HG03575 (cell line): ENCODE measurements around the gene IRF2BPL.

Experiments used
- ATAC-seq: cut with Tn5 transposase; IDR thresholded peaks from one replicate; pipeline ENCODE4 v1.9.1; 2021; ENCODE audit not compliant: unreplicated experiment, insufficient number of reproducible peaks, low FRiP score; ENCODE audit errors: extremely low read depth

The IRF2BPL gene

DNA sequence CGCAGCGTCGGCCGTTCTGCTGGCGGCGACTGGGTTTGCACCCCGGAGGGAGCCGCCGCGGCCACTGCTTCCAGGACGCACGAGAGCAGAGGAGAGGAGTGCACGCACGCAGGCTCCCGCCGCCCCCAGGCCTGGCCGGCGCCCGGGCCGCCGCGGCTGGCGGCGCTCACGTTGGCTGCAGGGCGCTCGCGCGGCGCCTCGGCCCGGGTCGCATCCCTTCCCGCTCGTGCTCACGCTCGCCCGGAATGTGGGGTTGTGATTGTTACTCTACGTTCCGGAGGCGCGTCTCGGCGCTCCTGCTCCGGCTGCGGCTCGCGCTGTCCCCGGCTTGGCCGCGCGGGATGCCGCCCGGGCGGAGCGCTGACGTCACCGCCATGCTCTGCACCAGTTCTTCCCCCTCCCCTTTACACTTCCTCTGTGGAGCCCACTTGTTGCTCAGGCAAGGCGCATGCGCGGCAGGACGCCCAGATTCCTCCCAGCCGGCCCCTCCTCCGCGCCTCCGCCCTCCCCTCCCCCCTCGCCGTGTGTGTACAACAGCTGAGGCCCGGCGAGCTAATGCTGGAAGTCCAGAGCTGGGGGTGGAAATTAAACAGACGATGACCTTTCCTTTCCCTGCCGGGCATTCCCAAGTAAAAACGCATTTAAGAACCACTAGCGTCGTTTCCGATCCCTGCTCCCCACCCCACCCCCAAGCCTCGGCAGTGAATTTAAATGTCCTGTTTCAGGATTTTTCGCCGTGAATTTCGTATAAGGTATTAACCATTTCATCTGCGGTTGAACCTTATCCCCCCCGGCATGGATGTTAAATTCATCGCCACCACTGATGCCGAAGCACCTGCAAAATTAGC is at the start of gene IRF2BPL:
TSS of gene IRF2BPL (minus strand) at position 325 of the 848 bp plus-strand sequence. CDS start 916 bp downstream, outside the sequence.
- peak; percentile 60 for ATAC-seq

DNA sequence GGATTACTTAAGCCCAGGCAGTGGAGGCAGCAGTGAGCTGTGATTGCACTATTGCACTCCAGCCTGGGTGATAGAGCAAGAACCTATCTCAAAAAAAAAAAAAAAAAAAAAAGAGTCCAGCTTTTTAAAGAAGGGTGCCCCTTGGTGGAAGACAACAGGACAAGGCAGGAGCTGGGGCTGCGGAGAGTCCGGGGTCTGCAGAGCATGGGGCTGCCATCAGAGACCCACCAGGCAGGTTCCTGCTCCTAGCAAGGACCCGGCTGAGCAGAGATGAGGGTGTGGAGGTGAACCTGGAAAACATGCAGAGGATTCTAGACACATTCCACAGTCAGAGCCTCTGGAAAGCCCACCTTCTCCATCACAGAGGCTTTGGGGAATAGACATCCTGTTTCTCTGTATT is 48.5 kb upstream of the IRF2BPL start:
- no peak for ATAC-seq

DNA sequence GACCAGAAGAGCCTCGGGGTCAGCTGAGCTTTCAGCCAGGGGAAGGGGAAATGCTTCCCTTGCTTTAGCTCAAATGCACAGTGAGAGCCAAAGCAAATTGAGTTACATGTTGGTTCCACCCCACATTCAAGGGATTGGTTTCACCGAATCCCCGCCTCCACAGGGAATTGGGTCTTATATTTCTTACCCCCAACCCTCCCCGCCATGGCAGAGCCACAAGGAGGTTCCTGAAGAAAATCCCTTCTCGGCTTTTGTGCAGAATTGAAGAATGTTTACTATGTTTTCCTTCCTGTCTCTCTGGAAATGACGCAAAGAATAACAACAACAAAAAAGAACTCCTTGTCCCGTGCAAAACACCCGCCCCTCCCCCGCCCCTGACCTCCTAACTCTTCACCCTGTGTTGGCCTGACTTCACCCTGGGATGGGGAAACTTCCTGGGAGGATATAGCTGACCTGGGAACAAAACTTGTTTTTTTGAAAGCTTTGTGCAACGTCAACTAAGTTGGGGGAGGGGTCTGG is 47.7 kb upstream of the IRF2BPL start:
- ATAC-seq = no peak

DNA sequence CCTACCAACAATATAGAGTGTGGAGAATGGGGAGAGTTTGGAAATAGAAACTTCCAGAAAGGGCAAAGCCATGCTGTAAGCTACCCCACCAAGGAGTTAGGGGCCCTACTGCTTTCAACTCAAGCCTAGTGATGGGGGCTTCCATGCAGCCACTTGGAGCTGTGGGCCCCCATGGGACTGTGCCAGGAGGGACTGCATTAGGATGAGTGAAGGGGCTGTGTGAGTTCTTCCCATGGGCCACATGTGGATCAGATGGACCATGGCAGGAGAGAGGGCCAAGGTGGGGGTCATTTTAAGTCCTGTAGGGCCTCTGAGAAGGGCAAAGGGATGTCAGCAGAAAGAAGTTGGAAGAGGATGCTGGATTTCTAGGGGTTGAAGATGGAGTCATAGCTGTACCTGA is 46.5 kb upstream of the IRF2BPL start:
- ATAC-seq = no peak

DNA sequence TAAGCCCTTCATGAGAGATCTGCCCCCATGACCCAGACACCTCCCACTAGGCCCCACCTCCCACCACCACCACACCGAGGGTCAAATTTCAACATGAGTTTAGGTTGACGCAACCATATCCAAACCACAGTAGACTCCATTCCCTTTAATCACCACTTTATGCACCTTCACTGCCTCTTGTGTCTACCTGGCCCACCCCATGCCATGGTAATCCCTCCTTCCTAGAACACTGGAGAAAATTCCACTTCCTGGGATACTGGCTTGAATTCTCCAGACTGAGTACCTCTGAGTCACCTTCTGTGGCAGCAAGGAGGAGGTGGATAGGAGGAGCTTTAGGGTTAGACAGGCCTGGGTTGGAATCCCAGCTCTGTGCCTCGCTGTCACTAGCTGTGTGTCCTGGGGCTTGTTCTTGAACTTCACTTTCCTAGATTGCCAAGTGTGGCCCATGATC is 43.5 kb upstream of the IRF2BPL start:
- no peak for ATAC-seq

DNA sequence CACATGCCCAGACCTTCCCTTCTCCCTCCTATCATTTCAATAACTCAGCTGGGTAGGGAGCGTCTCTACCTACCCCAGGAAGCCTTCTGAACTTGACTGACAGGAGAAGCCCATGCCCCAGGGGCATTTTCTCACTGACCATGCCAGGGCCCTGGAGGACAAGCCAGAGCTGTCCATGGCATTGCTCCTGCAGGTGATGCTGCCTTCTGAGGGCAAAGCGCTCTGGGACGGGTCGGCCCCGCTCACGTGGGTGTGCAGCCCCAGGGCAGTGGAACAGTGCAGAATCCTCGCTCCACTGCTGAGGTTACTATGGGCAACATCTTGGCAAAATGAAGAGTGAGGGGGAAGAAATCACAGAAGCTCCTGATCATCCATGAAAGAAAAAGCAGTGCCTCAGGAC is 41.0 kb upstream of the IRF2BPL start:
- no peak for ATAC-seq

DNA sequence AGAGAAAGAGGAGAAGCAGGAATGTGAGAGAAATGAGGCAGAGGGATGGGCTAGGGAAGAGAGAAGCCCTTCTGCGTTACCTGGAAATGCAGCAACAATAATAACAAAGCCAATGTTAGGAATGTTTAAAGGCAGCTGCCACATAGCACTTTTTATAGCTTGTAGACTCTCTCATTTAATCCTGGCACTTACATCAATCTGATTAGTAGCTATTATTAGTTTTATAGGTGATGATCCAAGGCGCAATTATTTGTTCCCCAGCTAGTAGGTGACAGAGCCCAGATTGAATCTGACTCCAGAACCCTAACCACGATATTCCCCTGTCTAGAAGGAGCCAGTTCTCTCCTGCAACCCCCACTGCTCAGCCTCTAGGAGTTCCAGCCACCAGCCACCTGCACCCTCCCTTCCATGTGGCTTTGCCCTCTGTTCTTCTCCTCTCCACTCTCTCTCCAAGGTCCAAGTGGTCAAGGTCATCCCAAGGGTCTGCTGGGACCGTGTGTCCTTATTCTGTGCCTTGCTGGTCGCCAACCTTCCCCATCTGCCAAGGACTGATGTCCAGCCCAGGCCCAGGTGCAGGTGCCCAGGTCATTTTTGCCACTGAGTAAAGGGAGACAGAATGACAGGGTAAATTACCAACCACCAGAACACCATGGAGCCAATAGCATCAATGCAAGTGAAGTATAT is 40.2 kb upstream of the IRF2BPL start:
- ATAC-seq = no peak

DNA sequence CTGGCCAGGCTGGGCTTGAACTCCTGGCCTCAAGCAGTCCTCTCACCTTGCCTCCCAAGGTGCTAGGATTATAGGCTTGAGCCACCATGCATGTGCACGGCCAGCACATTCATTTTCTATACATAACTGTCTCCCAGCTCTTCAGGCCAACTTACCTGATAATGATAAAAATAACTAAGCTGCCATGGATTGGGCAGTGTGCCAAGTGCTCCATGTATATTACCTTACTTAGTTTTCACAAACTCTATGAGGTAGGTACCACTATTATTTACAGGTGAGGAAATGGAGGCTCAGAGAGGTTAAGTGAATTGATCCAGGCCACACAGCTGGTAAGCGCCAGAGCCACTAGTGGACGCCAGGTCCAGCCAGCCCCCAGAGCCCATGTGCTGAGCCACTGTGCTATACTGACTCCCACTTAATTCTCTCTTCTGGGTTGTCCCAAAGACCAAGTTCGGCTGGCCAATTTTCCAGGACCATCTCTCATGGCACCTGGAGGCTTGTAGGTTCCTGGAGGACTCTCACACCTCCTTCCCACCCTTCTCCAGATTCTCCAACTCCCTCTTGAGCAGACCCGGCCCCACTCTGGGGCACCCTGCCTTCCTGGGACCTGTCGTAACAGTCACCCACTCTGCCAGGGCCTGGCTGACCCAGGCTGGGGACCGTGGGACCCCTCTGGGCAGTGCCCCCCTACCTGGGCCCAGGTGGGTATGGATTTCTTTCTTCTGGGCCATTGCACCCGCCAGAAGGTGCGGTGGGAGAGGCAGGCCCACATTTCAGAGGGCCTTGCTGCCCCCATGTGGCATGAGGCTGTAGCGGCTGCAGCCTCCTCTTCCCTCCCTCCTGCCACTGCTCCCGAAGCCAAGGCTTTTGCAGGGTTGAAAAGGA is 39.4 kb upstream of the IRF2BPL start:
- no peak for ATAC-seq

DNA sequence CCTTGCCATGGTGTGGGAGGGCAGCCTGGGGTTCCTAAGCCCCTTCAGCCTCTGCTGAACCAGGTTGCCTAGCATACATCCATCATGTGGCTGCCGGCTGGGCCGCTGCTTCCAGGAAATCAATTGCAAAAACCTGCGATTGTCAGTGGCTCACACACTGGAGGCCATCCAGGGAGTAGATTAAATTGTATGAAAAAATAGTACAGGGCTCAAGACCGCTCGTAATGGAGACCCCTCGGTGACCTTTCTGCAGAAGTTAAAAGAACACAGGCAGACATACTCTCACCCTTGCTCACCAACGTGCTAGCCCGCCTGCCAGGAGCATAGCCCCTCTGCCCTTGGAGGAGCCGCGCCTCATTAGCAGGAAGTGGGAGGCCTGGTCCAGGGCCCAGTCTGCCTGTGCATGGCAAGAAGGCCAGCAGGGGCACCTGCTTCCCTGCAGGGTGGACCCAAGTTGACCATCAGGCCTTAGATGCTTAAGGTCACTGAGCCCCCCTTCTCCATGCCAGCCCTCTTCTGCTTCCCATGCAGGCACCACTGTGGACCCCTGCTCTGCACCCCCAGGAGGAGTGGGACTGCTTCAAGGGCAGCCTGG is 38.2 kb upstream of the IRF2BPL start:
- no peak for ATAC-seq

DNA sequence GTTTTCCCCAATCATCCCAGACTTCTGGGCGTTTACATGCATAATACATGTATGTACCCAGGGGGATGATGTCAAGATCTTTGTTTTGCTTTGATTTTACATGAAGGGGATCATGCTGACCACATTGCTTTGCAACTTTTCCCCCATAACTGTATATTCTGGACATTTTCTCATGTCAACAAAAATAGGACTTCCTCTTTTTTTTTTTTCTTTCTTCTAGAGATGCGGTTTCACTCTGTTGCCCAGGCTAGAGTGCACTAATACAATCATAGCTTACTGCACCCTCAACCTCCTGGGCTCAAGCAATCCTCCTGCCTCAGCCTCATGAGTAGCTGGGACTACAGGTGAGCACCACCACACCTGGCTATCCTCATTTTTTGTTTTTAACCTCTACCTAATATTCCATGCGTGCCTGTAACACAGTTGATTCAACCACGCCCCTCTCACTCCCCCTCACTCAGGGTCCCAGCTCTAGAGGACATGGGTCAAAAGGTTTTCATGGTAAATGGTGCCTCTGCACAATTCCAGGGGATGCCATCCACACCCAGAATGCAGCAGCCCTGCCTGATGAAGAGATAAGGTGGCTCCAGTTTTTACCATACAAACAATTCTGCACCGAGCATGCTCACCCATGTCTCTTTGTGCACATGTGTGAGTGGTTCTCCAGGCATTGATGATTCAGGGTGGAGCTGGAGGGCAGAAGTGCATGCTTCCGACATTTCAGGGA is 37.5 kb upstream of the IRF2BPL start:
- ATAC-seq = no peak

DNA sequence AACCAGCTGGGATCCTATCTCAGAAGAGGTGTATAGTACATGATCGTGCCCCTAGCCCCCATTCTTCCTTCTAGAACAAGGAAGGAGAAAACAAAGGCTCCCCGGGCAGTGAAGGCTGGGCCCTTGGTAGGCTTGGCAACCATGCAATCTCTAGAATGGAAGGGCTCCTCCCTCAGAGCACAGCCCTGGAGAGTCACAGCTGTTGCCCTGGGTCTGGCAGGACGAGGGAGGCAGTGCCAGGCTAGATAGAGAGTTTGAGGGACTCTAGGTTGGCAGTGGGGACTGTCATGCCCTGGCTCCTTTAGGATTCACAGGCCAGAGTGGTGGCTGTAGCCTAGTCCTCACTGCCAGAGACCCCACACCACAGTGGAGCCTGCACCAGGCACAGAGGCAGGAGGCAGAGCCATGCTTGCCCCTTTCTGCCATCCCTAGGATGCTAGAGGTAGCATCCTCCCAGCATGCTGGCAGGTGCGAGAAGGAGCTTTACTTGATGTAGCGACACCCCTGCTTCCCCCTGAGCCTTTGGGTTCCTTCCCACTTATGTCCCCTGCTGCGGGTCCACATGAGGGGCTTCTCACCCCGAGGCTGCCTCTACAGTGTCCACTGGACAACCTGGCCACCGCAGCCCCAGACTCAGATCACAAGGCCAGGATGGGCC is 36.1 kb upstream of the IRF2BPL start:
- ATAC-seq = no peak

DNA sequence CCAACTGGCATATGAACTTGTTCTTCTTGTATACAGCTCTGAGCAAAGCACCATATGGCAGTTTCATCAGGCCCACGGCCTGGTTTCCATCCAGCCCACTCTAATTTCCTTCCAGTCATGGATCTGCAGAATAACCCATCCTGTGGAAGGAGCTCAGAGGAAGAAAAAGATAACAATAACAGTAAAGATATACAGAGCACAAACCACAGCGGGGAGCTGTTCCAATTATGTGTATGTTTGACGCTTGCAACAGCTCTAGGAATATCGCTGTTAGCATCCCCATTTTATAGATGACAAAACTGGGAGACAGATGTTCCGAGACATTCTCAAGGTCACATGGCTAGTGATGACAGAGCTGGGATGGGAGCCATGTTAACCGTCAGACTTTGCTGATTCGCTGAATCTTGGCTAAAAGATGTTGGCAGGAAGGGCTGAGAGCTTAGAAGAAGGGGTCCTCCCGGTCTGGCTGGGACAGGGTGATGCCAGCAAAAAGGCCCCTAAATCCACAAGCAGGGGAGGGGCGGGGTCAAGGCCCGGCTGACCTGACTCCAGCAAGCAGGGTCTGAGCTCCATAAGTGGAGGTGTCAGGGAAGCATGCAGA is 35.2 kb upstream of the IRF2BPL start:
- ATAC-seq = no peak

DNA sequence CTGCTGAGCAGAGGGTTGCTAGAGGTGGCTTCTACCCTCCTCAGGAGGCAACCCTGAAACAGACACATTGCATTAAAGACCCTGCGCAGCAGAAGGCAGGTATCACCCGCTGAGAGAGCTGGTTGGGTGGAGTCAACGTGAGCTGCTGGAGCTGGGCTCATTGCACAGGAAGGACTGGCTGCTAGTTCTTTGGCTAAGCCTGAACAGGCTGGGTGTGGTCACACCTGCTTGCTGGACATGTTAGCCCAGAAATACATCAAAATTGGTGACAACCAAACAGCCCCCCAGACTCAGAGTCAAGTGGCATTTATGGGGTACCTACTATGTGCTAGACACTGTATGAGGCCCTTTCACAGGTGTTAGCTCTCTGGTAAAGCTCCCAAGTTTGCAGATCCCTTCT is 33.8 kb upstream of the IRF2BPL start:
- ATAC-seq = no peak

DNA sequence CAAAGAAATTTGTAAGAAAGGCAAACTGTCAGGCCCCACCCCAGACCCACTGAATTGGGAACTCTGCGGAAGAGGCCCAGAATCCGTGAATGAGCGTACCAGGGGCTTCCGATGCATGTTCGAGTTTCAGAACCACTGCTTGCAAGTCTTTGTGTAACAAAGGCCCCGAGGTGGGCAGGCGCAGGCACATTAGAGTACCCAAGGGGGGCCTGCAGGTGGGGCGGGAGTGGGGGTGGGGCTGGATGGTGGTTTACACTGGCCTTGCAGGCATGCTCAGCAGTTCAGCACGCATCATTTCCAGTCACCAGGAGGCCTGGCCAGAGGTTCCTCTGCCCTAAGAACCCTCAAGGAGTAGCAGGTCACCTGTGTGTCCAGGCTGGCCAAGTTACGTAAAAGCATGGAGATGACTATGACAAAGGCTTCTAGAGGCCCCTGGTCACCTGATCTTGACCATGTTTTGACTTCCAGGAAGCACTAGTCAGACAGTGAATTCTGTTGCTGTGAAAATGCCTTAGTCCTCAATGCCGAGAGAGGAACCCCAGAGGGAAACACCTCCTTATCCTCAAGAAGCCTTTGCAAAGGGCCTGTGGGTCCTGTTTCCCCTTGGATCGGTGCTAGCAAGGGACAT is 33.2 kb upstream of the IRF2BPL start:
- ATAC-seq = no peak

DNA sequence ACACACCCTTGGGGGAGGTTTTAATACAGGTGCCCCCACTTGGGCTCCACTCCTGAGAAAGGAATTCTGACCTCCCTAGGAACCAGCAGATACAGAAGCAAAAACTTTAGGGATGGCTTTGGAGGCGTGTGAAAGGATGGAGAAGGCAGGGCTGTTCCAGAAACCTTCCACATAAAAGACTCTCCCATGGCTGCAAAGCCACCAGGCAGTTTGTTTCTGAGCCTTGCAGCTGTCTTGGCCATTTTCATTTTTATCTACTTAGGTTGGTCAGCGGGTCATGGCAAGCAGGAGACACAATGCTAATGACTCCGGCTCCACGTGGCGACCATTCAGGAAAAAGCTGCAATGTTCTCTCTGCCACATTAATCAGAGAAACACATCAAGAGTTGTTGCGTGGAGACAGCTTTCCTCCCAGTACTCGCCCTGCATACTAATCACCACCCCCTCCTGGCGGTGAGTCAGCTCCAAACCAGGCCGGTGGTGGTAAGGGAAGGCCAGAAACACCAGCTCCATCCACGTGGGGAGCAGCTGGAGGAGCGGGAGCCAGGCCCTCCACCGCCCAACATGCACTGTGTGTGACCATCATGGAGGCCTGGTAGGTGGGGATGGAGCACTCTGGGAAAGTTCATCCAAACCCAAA is 30.9 kb upstream of the IRF2BPL start:
- ATAC-seq = no peak

DNA sequence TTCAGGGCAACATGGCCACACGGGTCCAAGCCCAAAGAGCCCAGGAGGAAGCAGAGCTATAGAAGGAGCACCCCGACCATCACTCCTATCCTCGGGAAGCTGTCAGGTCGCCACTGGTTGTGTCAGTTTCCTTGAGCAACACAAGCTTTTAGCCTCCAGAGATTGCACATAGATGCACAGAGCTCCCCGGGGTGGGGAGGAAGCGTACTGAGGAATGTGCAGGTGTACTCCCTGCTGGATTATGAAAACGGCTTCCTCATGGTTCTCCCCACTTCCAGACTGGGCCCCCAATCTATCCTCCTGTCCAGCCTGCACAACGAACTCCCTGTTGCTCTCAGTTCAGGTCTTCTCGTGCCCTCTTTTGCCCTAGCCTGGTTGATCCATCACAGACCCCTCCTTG is 30.3 kb upstream of the IRF2BPL start:
- ATAC-seq = no peak

DNA sequence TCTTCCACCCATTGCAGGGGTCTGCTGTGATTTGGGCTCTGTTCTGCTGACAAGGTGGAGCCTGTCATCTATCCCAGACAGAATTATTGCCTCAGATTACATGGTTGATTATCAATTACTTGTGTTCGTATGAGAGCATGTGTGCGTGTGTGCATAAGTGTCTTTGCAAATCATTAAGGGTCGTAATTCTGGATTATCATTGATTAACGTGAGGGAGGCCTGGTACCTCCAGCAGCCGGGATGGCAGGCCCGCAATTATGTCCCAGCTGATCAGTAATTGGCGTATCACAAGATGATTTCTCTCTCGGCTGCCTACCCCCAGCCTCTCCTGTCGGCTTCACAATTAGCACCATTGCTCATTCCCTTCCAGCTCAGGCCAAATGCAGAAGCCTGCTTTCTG is 29.6 kb upstream of the IRF2BPL start:
- ATAC-seq = no peak
